A549 (cell line): Measurements from ENCODE around the gene ATRN. TPM values are rescaled to one million over a fixed set of nuclear protein-coding genes. Genes with fewer than 3 reads are reported as not detected.

Experiments
- ATAC-seq, 2 experiments: fragments of 200-7000 bp in 1 of 2; fragments of >200 bp in 1 of 2; cut with Nextera tagmentation in 1 of 2; cut with Tn5 transposase in 1 of 2; 3 replicates each; pipeline versions ENCODE4 v1.8.0 to v1.9.1; 2018 to 2020; ENCODE audit warnings: mild to moderate bottlenecking in 1 of 2, moderate library complexity in 1 of 2
- CTCF ChIA-PET: fragments of 300-600 bp; sonication (Branson Sonifier 250); formaldehyde crosslinking; extraction: SDS; loops from one replicate; lab custom pipeline; 2021; ENCODE audit warnings: antibody characterized with exemption, inconsistent platforms; lab: Yijun Ruan, JAX
- POLR2A ChIA-PET: fragments of 350-600 bp; formaldehyde crosslinking; extraction: SDS; loops from one replicate; lab custom pipeline; 2021; ENCODE audit warnings: antibody characterized with exemption, inconsistent platforms; lab: Yijun Ruan, JAX
- DNase-seq, 2 experiments: peaks; one replicate each; pipeline versions ENCODE4 v3.0.0 to v3.0.0-alpha.2; 2011 to 2016; ENCODE audit warnings: low read depth in 1 of 2, low spot score in 1 of 2
- FAIRE-seq: peaks from 2 replicates; lab custom pipeline; 2011; peaks lifted over from hg19 to GRCh38; lab: Jason Lieb, UNC
- H3K27ac ChIP-seq, 2 experiments: fragments of >200 bp; sonication (Bioruptor Twin); formaldehyde crosslinking; 3 replicates each; pipeline ENCODE4 v1.5.1; 2016 to 2017
- H3K4me1 ChIP-seq: fragments of >200 bp; sonication (Bioruptor Twin); formaldehyde crosslinking; 3 replicates; pipeline ENCODE4 v1.6.1; 2016
- H3K4me2 ChIP-seq: fragments of >200 bp; sonication (Bioruptor Twin); formaldehyde crosslinking; 3 replicates; pipeline ENCODE4 v1.6.1; 2016
- H3K4me3 ChIP-seq: fragments of >200 bp; sonication (Bioruptor Twin); formaldehyde crosslinking; 3 replicates; pipeline ENCODE4 v1.5.1; 2016
- H3K9me3 ChIP-seq: fragments of >200 bp; sonication (Bioruptor Twin); formaldehyde crosslinking; 3 replicates; pipeline ENCODE4 v1.6.1; 2016
- ATOH8 ChIP-seq: fragments of 250-450 bp; sonication (Bioruptor Pico); IDR thresholded peaks from 2 replicates; pipeline ENCODE4 v1.5.0; 2020; ENCODE audit warnings: low read depth, mild to moderate bottlenecking, moderate library complexity
- BCL3 ChIP-seq: fragments of >200 bp; sonication (Bioruptor Twin); formaldehyde crosslinking; IDR thresholded peaks from 3 replicates; pipeline ENCODE4 v1.6.1; 2016
- CEBPB ChIP-seq, 2 experiments: fragments of >200 bp in 1 of 2; sonication (Bioruptor Twin) in 1 of 2; formaldehyde crosslinking in 1 of 2; IDR thresholded peaks; 2 replicates each; pipeline ENCODE4 v1.6.1; 2012 to 2016
- EHF ChIP-seq: fragments of 250-450 bp; sonication (Bioruptor Pico); IDR thresholded peaks from 2 replicates; pipeline ENCODE4 v1.5.0; 2020; ENCODE audit warnings: mild to moderate bottlenecking
- ESRRA ChIP-seq: fragments of 150-350 bp; IDR thresholded peaks from 2 replicates; pipeline ENCODE4 v1.6.1; 2014; ENCODE audit warnings: mild to moderate bottlenecking, low read length, borderline replicate concordance
- FOSB ChIP-seq: fragments of 250-450 bp; sonication (Bioruptor Pico); IDR thresholded peaks from 2 replicates; pipeline ENCODE4 v1.5.0; 2020; ENCODE audit warnings: mild to moderate bottlenecking, moderate library complexity
- FOSL2 ChIP-seq, 2 experiments: fragments of 450-650 bp in 1 of 2; fragments of >200 bp in 1 of 2; sonication (Bioruptor Twin) in 1 of 2; formaldehyde crosslinking; IDR thresholded peaks; 2 replicates each; pipeline versions ENCODE4 v1.5.0 to v1.6.1; 2016 to 2020; ENCODE audit warnings: mild to moderate bottlenecking in 1 of 2, moderate library complexity in 1 of 2
- FOXS1 ChIP-seq: fragments of 250-450 bp; sonication (Bioruptor Pico); IDR thresholded peaks from 2 replicates; pipeline ENCODE4 v1.5.0; 2020; ENCODE audit warnings: mild to moderate bottlenecking, moderate library complexity
- HES2 ChIP-seq: fragments of >200 bp; sonication (Bioruptor Twin); formaldehyde crosslinking; IDR thresholded peaks from 2 replicates; pipeline ENCODE4 v1.6.1; 2016
- HEYL ChIP-seq: fragments of 250-450 bp; sonication (Bioruptor Pico); IDR thresholded peaks from 2 replicates; pipeline ENCODE4 v1.8.0; 2021; ENCODE audit warnings: mild to moderate bottlenecking, moderate library complexity
- HOXA7 ChIP-seq: fragments of 250-450 bp; sonication (Bioruptor Pico); IDR thresholded peaks from 2 replicates; pipeline ENCODE4 v1.5.0; 2020; ENCODE audit warnings: mild to moderate bottlenecking, moderate library complexity
- HOXB13 ChIP-seq: fragments of 250-450 bp; sonication (Bioruptor Pico); IDR thresholded peaks from 2 replicates; pipeline ENCODE4 v1.5.0; 2020; ENCODE audit warnings: low read depth, mild to moderate bottlenecking, moderate library complexity
- JUN ChIP-seq, 2 experiments: fragments of >200 bp; sonication (Bioruptor Twin); formaldehyde crosslinking; IDR thresholded peaks; 2 replicates in 1 of 2; 3 replicates in 1 of 2; pipeline ENCODE4 v1.6.1; 2016 to 2017
- JUNB ChIP-seq: fragments of >200 bp; sonication (Bioruptor Twin); formaldehyde crosslinking; IDR thresholded peaks from 2 replicates; pipeline ENCODE4 v1.6.1; 2016
- KDM5A ChIP-seq: fragments of 200-600 bp; sonication (generic); IDR thresholded peaks from 2 replicates; pipeline ENCODE4 v1.6.1; 2016; ENCODE audit warnings: antibody characterized with exemption, mild to moderate bottlenecking
- NFE2L2 ChIP-seq: fragments of 150-350 bp; conservative IDR thresholded peaks from 2 replicates; pipeline ENCODE4 v1.6.1; 2014; ENCODE audit warnings: low read length
- PBX3 ChIP-seq: IDR thresholded peaks from 2 replicates; pipeline ENCODE4 v1.6.1; 2012
- RAD21 ChIP-seq, 2 experiments: fragments of >200 bp in 1 of 2; sonication (Bioruptor Twin) in 1 of 2; formaldehyde crosslinking in 1 of 2; IDR thresholded peaks in 1 of 2; conservative IDR thresholded peaks in 1 of 2; 2 replicates in 1 of 2; 3 replicates in 1 of 2; pipeline ENCODE4 v1.6.1; 2012 to 2018; ENCODE audit warnings: inconsistent platforms in 1 of 2
- RCOR1 ChIP-seq: fragments of 150-350 bp; IDR thresholded peaks from 2 replicates; pipeline ENCODE4 v1.6.1; 2014; ENCODE audit warnings: antibody characterized with exemption, low read length, low read depth
- REST ChIP-seq: fragments of 200-600 bp; sonication (generic); IDR thresholded peaks from 2 replicates; pipeline ENCODE4 v1.6.1; 2016; ENCODE audit warnings: antibody characterized with exemption, mild to moderate bottlenecking, moderate library complexity
- RNF2 ChIP-seq: fragments of 200-600 bp; sonication (generic); IDR thresholded peaks from 2 replicates; pipeline ENCODE4 v1.6.1; 2016; ENCODE audit warnings: low read depth, mild to moderate bottlenecking, antibody characterized with exemption, moderate library complexity, borderline replicate concordance
- SMC3 ChIP-seq: fragments of >200 bp; sonication (Bioruptor Twin); formaldehyde crosslinking; IDR thresholded peaks from 3 replicates; pipeline ENCODE4 v1.6.1; 2018; ENCODE audit warnings: inconsistent platforms
- SREBF2 ChIP-seq: fragments of 450-650 bp; IDR thresholded peaks from 2 replicates; pipeline ENCODE4 v1.6.1; 2014; ENCODE audit warnings: mild to moderate bottlenecking, moderate library complexity
- TFCP2L1 ChIP-seq: fragments of 250-450 bp; sonication (Bioruptor Pico); IDR thresholded peaks from 2 replicates; pipeline ENCODE4 v1.5.0; 2021; ENCODE audit warnings: mild to moderate bottlenecking
- USF2 ChIP-seq: fragments of 450-650 bp; IDR thresholded peaks from 2 replicates; pipeline ENCODE4 v1.6.1; 2014; ENCODE audit warnings: antibody characterized with exemption
- ZFP36 ChIP-seq: fragments of 450-650 bp; IDR thresholded peaks from 2 replicates; pipeline ENCODE4 v1.6.1; 2014; ENCODE audit warnings: borderline replicate concordance; ENCODE audit not compliant: partially characterized antibody
- WGBS: methylation state at CpG from one replicate; pipeline ENCODE4 v1.1.6; 2017; ENCODE audit errors: missing lambda C conversion rate; 5-methylcytosine and 5-hydroxymethylcytosine counted together
- polyA plus RNA-seq, 4 experiments: library from polyadenylated mRNA; depleted of rRNA in 3 of 4; stranded (reverse); fragments of >200 nt; fragmentation: RNase III in 1 of 4; extraction: RNeasy Plus Mini Kit Qiagen cat#74134 plus additional on column Dnase treatment in 1 of 4; gene quantifications; 2 replicates in 3 of 4; 3 replicates in 1 of 4; pipeline ENCODE4 v1.2.3, GENCODE V29; 2011 to 2017

Gene ATRN
- polyA plus RNA-seq, 2 of the 4 experiments (the other 2 are of a cell fraction) = 21.3 to 58.7 TPM

GRCh38 chr20:3654326-3655130 lies 183.7 kb downstream of the ATRN start:
- H3K4me2 ChIP-seq = no peak overlapping the region
- CTCF ChIA-PET = interaction anchor here (1.0 to 61.5 kb wide), 6 partner anchors 12 to 90 kb away, joined by 3 to 2233 read pairs (median 4); partner anchors contain the start of genes ADISSP, HSPA12B and SIGLEC1
- WGBS = 78% methylated on average over 17 of the region's 17 CpGs
- no peak for TF ChIP-seq HOXB13 (CRISPR knock-in tag)
- TF ChIP-seq SREBF2 = no peak
- no peak for TF ChIP-seq HES2
- no peak for TF ChIP-seq HEYL (CRISPR knock-in tag)
- TF ChIP-seq EHF = no peak
- no peak for TF ChIP-seq FOXS1 (CRISPR knock-in tag)
- no peak for TF ChIP-seq HOXA7 (CRISPR knock-in tag)
- no peak for TF ChIP-seq CEBPB (IDR thresholded peaks at IDR 0.05)
- TF ChIP-seq JUNB = no peak
- TF ChIP-seq USF2 = no peak
- TF ChIP-seq JUN (IDR thresholded peaks at IDR 0.05) = no peak
- TF ChIP-seq PBX3 = no peak
- no peak for TF ChIP-seq SMC3
- no peak for TF ChIP-seq ATOH8
- no peak for TF ChIP-seq RAD21 (conservative IDR thresholded peaks at IDR 0.05 in 1 of 2, IDR thresholded peaks at IDR 0.05 in 1 of 2)
- no peak for TF ChIP-seq RCOR1
- no peak for TF ChIP-seq FOSB
- no peak for TF ChIP-seq BCL3
- TF ChIP-seq FOSL2 (IDR thresholded peaks at IDR 0.05) = no peak
- no peak for TF ChIP-seq FOSL2 (CRISPR knock-in tag; IDR thresholded peaks at IDR 0.05)
- ATAC-seq (no peak), FAIRE-seq (no peak), DNase-seq (no peak)
- no peaks in the 10 kb centered on the region for H3K9me3 ChIP-seq
- H3K27ac ChIP-seq = no peak overlapping the region
- no peak overlapping the region for H3K4me3 ChIP-seq
- POLR2A ChIA-PET = no interaction called here
- H3K4me1 ChIP-seq = no peaks in the 10 kb centered on the region

GRCh38 chr20:3655131-3655405 lies 184.2 kb downstream of the ATRN start:
- no peak overlapping the region for H3K4me2 ChIP-seq
- H3K9me3 ChIP-seq = no peaks in the 10 kb centered on the region
- DNase-seq (no peak), FAIRE-seq (no peak), ATAC-seq (no peak)
- H3K4me3 ChIP-seq = no peak overlapping the region
- WGBS = 73% methylated on average over 4 of the region's 4 CpGs
- ChIA-PET POLR2A (no interaction called here), CTCF (interaction anchor here (1.0 to 61.5 kb wide), 5 partner anchors 18 to 91 kb away, joined by 3 to 2233 read pairs (median 4); partner anchors contain the start of genes ADISSP, HSPA12B and SIGLEC1)
- no peak overlapping the region for H3K27ac ChIP-seq
- H3K4me1 ChIP-seq = no peaks in the 10 kb centered on the region
- TF ChIP-seq TFCP2L1 (CRISPR knock-in tag) = no peak
- TF ChIP-seq BCL3 = no peak
- TF ChIP-seq HEYL (CRISPR knock-in tag) = no peak
- no peak for TF ChIP-seq KDM5A
- no peak for TF ChIP-seq PBX3
- TF ChIP-seq RNF2 = no peak
- TF ChIP-seq ESRRA = no peak
- no peak for TF ChIP-seq RCOR1
- TF ChIP-seq ZFP36 = no peak
- no peak for TF ChIP-seq NFE2L2
- TF ChIP-seq EHF = no peak
- no peak for TF ChIP-seq REST
